Measurements from ENCODE around the gene TBPL1. TPM values are rescaled to one million over a fixed set of nuclear protein-coding genes. Genes with fewer than 3 reads are reported as not detected.

Gene TBPL1
- total and polyA plus RNA-seq, 2 of the 13 experiments (the other 11 are each of a cell fraction or from before 2014, with no cell fraction given), result 25.3 to 39.3 TPM

- intact Hi-C loops (cut with micrococcal nuclease; ENCODE audit: unreplicated experiment), result no loop called here
Measured at GRCh38 chr6:133977983-133978895, 25.2 kb downstream of the TBPL1 start.

More at GRCh38 chr6:133977983-133978895, 25.2 kb downstream of the TBPL1 start:
- Histone ChIP-seq H3K9me3 (ENCODE audit: low read length) (no peaks in the 10 kb centered on the region), H2AFZ (ENCODE audit: low read length) (no peak overlapping the region), H3K4me3 (replicated peaks in 1 of 3; ENCODE audit: insufficient read depth in 1 of 3, low read depth in 2 of 3, low read length in 3 of 3) (no peak overlapping the region), H3K4me1 (ENCODE audit: insufficient read depth, low read length) (peaks cover 7% of the 10 kb centered on the region; the same call in 1 of the 2 replicates), H4K20me1 (ENCODE audit: insufficient read depth, low read length) (0 out of 2 replicates have a peak, but pooled peaks cover 3% of the 10 kb centered on the region), H3K36me3 (replicated peaks in 1 of 2; ENCODE audit: control insufficient read depth in 1 of 2, insufficient read depth in 2 of 2, low read length in 2 of 2) (peaks cover 2 to 9% of the 10 kb centered on the region in 2 experiments; a peak in 2 of 5 replicates), H3K27me3 (ENCODE audit: control insufficient read depth in 1 of 2, insufficient read depth in 2 of 2, low read length in 2 of 2) (no peaks in the 10 kb centered on the region), H3K4me2 (ENCODE audit: low read depth, low read length) (no peak overlapping the region), H3K9ac (ENCODE audit: insufficient read depth, low read depth, low read length) (no peak overlapping the region), H3K79me2 (ENCODE audit: insufficient read depth, low read length) (no peaks in the 10 kb centered on the region), H3K27ac (ENCODE audit: extremely low read length, insufficient read depth, low read length) (no peak overlapping the region)
- ATAC-seq, result no peak
- ChIA-PET CTCF (ENCODE audit: low intra/inter-chr PET ratio, low total read pairs) (no interaction called here), POLR2A (no interaction called here)
- no TSS peak for BruUV-seq (replicated peaks)
- TF ChIP-seq ZNF337 (CRISPR knock-in tag; IDR thresholded peaks at IDR 0.05; ENCODE audit: borderline replicate concordance, low read depth), result no peak
- TF ChIP-seq, protein P1, sequence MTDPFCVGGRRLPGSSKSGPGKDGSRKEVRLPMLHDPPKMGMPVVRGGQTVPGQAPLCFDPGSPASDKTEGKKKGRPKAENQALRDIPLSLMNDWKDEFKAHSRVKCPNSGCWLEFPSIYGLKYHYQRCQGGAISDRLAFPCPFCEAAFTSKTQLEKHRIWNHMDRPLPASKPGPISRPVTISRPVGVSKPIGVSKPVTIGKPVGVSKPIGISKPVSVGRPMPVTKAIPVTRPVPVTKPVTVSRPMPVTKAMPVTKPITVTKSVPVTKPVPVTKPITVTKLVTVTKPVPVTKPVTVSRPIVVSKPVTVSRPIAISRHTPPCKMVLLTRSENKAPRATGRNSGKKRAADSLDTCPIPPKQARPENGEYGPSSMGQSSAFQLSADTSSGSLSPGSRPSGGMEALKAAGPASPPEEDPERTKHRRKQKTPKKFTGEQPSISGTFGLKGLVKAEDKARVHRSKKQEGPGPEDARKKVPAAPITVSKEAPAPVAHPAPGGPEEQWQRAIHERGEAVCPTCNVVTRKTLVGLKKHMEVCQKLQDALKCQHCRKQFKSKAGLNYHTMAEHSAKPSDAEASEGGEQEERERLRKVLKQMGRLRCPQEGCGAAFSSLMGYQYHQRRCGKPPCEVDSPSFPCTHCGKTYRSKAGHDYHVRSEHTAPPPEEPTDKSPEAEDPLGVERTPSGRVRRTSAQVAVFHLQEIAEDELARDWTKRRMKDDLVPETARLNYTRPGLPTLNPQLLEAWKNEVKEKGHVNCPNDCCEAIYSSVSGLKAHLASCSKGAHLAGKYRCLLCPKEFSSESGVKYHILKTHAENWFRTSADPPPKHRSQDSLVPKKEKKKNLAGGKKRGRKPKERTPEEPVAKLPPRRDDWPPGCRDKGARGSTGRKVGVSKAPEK (CRISPR knock-in tag; IDR thresholded peaks at IDR 0.05; ENCODE audit: borderline replicate concordance), result no peak
- TF ChIP-seq ZNF878 (CRISPR knock-in tag; IDR thresholded peaks at IDR 0.05), result no peak
- no peak for TF ChIP-seq STAG1 (CRISPR knock-in tag; IDR thresholded peaks at IDR 0.05)
- no peak for TF ChIP-seq MAFG (CRISPR knock-in tag; IDR thresholded peaks at IDR 0.05)
- no peak for TF ChIP-seq ATF3 (CRISPR knock-in tag; IDR thresholded peaks at IDR 0.05)
- TF ChIP-seq THYN1 (CRISPR knock-in tag; IDR thresholded peaks at IDR 0.05; ENCODE audit: borderline replicate concordance, low read depth), result no peak
- no peak for TF ChIP-seq NR2F6 (IDR thresholded peaks at IDR 0.05)
- no peak for TF ChIP-seq NR2F6 (CRISPR knock-in tag; IDR thresholded peaks at IDR 0.05)
- TF ChIP-seq NFKB2 (CRISPR knock-in tag; IDR thresholded peaks at IDR 0.05; ENCODE audit: borderline replicate concordance), result no peak
- TF ChIP-seq ISX (CRISPR knock-in tag; conservative IDR thresholded peaks at IDR 0.05), result no peak
- TF ChIP-seq, protein P2, sequence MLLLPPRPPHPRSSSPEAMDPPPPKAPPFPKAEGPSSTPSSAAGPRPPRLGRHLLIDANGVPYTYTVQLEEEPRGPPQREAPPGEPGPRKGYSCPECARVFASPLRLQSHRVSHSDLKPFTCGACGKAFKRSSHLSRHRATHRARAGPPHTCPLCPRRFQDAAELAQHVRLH (CRISPR knock-in tag; IDR thresholded peaks at IDR 0.05; ENCODE audit: borderline replicate concordance, low read depth), result no peak
- no peak for TF ChIP-seq ZSCAN20 (CRISPR knock-in tag; IDR thresholded peaks at IDR 0.05; ENCODE audit: borderline replicate concordance)
- no peak for TF ChIP-seq ZC3H4 (CRISPR knock-in tag; IDR thresholded peaks at IDR 0.05; ENCODE audit: borderline replicate concordance)
- no peak for TF ChIP-seq KMT2B (CRISPR knock-in tag; IDR thresholded peaks at IDR 0.05)
- TF ChIP-seq HDAC1 (CRISPR knock-in tag; IDR thresholded peaks at IDR 0.05), result no peak
- TF ChIP-seq RFXANK (CRISPR knock-in tag; IDR thresholded peaks at IDR 0.05), result no peak
- TF ChIP-seq NFKBIZ (CRISPR knock-in tag; IDR thresholded peaks at IDR 0.05), result no peak
- no peak for TF ChIP-seq YY1 (IDR thresholded peaks at IDR 0.05; ENCODE audit: insufficient read depth, insufficient replicate concordance, low read depth, low read length)
- TF ChIP-seq TRIM24 (CRISPR knock-in tag; IDR thresholded peaks at IDR 0.05), result no peak
- TF ChIP-seq PAF1 (CRISPR knock-in tag; IDR thresholded peaks at IDR 0.05), result no peak
- DNase-seq (ENCODE audit: low spot score), result no peak
- FAIRE-seq, result no peak
- WGBS (ENCODE audit: low lambda C conversion rate), result 91% methylated on average over 2 of the region's 2 CpGs
- in situ Hi-C loops (cut with HindIII; ENCODE audit: extremely low pct_ligation_motif_present, low pct_unique_long_range_greater_than_20kb), result no loop called here
